ENCODE results near the gene OTOGL.
"Not testable (repeated sequence)": the region's sequence is repeated elsewhere in the genome, so short reads cannot be mapped to it uniquely, and the experiment has no call there.

Gene OTOGL

DNA sequence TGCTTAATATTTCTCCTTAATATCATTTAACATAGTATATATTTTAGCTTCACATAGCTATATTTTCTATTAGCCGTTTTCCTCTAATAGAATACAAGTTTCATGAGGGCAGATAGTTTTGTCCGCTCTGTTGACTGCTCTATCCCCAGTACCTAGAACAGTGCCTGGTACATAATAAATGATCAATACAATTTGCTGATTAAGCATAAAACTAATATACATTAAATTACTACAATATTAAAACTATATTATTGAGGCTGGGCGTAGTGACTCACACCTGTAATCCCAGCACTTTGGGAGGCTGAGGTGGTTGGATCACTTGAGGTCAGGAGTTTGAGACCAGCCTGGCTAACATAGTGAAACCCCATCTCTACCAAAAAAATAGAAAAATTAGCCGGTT, 128.6 kb downstream of the OTOGL start:
- DNase-seq: not testable (repeated sequence)

- DNase-seq: no peak
Measured at GRCh38 chr12:80230068-80230467, 130.7 kb downstream of the OTOGL start.

DNA sequence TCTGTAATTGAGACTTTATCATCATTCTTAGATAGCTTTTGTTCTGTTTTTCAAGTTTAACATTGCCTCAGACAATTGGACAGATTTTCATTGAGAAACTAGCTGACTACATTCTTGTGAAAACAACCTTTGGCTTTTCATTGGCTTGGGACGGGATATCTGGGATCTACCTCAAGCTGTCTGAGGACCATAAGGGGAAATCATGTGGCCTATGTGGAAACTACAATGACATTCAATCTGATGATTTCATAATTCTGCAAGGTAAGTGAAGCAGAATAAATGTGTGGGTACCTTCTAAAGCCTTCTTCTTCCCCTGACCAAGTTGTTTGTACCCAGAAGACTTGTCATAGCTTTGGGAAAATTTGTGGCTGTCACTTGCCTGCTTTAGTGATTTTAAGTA, 133.5 kb downstream of the OTOGL start:
- no peak for DNase-seq

- DNase-seq: no peak
Measured at GRCh38 chr12:80233926-80234325, 134.6 kb downstream of the OTOGL start.

- DNase-seq: no peak
Measured at GRCh38 chr12:80234667-80235066, 135.3 kb downstream of the OTOGL start.

GRCh38 chr12:80235944-80236343, 136.6 kb downstream of the OTOGL start:
- no peak for DNase-seq

GRCh38 chr12:80239867-80240266, 140.5 kb downstream of the OTOGL start:
- no peak for DNase-seq

DNA sequence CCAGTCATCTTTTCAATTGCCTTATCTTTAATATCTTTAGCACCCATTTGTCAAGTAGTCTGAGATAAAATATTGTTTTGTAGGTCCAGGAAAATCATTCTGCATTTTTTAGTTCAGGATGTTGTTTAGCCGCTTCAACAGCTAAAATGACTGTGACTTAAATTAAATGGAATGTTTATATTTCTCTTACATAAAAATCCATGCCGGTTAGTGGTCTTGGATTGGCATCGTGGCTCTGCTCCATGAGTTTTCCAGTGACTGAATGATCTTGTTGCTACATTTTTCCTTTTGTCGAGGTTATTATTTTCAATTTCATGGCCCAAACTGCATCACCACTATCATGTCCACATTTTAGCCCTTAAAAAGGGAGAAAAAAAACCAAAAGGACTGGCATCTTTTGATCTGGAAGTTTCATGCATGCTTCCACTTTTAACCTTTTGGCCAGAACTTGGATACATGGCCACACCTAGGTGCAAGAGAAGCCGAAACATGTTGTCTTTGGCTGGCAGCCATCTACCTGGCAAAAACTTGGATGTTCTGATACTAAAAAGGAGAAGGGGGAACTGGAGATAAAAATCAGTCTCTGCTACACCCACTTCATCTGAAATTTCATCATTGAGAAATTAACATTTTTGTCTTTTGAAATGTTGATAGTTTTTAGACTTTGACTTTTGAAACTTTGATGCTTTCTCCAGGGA, 142.4 kb downstream of the OTOGL start:
- no peak for DNase-seq

- DNase-seq: no peak
Measured at GRCh38 chr12:80242321-80242720, 143.0 kb downstream of the OTOGL start.

DNA sequence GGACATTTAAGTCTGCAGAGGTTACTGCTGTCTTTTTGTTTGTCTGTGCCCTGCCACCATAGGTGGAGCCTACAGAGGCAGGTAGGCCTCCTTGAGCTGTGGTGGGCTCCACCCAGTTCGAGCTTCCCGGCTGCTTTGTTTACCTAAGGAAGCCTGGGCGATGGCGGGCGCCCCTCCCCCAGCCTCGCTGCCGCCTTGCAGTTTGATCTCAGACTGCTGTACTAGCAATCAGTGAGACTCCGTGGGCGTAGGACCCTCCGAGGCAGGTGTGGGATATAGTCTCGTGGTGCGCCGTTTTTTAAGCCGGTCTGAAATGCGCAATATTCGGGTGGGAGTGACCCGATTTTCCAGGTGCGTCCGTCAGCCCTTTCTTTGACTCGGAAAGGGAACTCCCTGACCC, 150.2 kb downstream of the OTOGL start:
- DNase-seq: not testable (repeated sequence)

DNA sequence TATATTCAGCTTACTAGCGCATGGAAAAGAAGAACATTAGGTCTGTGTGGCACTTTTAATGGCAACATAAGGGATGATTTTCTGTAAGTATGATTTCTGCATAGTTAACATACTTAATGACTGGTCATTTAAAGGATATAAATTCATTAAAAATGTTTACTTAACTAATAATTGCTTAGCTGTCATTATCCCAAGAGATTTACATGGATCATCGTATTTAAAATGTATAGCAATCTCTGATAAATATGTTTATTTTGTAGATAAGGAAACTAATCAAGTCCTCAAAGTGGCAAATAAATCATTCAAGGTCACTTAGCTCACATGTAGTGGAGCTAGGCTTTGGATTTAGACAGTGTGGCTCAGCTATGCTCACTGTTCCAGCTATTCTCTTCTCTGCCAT, 158.6 kb downstream of the OTOGL start:
- no peak for DNase-seq

GRCh38 chr12:80260269-80260668, 160.9 kb downstream of the OTOGL start:
- DNase-seq: no peak

DNA sequence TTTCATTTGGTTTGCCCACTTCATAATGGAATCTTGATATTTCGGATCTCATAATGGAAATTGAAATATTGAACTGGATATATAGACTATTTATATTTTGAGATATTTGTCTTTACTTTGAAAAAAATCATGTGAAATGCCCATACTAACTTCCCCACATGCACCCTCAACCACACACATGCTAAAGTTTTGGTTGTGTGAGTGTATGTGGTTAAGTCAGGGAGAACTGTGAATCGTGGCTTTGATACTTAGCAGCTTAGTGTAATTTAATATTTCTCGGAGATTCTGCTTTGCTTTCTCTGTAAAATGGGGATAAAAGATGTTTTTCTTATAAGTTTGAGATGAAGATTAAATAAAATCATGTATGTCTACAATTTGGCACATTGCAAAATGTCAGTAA, 162.1 kb downstream of the OTOGL start:
- no peak for DNase-seq

- DNase-seq: no peak
Measured at GRCh38 chr12:80262346-80262745, 163.0 kb downstream of the OTOGL start.

- no peak for DNase-seq
Measured at GRCh38 chr12:80262771-80263170, 163.4 kb downstream of the OTOGL start.

DNA sequence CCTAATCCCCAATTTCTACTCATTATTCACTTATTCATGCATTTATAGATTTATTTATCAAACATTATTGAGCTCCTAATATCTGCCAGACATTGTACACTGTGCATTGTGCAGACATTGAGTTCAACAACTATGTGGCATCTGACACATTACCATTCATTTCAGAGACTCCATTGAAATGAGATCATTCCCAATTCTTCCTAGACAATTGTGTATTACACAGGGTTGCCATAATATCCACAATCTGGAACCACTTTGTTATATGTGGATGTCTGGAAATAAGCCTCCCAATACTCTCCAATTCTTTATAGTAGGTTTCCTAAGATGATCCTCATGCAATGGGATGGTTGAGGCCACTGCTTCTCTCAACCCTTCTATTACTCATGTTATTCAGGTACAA, 165.0 kb downstream of the OTOGL start:
- no peak for DNase-seq

- DNase-seq: no peak
Measured at GRCh38 chr12:80264891-80265290, 165.6 kb downstream of the OTOGL start.

- no peak for DNase-seq
Measured at GRCh38 chr12:80268924-80269749, 169.8 kb downstream of the OTOGL start.

DNA sequence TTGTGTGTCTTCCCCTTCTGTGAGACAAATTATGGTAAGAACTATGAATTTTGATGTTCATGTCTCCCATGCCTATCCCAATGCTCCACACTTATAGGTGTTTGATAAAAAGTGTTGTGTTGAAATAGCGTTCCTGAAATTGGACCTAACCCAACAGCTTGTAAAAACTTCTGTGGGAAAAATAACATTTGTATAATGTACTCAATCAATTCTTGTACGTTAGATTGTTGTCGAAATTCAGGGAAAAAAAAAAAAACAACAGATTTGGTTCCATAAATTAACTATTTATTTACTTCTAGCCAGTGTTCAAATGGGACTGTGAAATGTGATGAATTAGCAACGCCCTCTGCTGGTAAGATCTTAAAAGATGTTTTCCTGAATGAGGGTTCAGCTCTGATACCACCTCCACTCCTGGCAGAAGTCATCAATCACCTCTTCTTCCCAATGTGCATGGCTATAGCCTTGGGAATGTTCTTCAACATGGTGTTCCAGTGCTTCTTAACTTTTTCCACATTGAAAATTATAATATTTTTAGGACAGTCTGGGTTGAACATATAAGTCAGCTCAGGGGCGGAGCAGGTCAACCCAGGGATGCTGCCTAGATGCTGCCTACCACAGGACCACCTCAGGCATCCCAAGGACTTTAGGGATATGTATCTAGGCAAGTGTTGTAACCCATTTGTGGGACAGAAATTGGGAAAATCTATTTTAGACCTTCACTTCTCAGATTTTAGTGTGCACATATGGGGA, 170.6 kb downstream of the OTOGL start:
- no peak for DNase-seq

DNA sequence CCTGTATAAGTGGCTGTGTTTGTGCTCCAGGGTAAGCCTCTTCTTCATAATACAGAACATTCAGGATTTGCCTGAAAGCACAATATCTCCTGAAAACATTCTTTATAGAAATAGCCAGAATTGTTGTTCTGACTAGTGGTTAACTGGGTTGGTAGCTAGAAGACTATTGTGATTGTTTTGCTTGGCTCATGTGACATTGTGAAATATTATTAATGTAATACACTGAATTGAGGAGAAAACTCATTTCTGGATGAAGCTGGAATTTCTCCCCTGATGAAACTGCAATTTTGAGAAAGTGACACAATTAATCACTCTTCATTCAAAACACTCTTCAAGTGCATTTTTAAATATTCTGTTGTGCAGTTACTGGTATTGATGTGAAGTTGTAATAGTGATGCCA, 172.4 kb downstream of the OTOGL start:
- DNase-seq: no peak

GRCh38 chr12:80272387-80272915, 173.1 kb downstream of the OTOGL start:
- DNase-seq: no peak

DNA sequence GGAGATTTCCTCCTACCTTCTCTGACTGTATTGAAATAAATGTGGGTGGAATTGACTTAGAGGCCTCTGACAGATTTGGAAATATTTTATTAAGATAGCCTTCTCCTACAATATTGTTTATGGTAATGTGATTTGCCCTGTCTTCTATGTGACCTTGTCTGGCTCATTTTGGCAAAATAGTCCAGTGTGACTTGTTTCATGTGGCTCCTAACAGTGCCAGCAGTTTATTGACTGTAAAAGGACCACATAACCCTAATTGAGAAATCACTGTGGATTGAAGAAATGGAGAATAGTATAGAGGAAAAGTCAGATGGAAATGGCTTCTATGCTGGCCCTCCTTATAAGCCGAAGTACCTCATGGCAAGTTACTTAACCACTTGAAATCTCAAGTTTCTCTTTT, 173.8 kb downstream of the OTOGL start:
- no peak for DNase-seq

GRCh38 chr12:80277732-80278131, 178.4 kb downstream of the OTOGL start:
- no peak for DNase-seq

DNA sequence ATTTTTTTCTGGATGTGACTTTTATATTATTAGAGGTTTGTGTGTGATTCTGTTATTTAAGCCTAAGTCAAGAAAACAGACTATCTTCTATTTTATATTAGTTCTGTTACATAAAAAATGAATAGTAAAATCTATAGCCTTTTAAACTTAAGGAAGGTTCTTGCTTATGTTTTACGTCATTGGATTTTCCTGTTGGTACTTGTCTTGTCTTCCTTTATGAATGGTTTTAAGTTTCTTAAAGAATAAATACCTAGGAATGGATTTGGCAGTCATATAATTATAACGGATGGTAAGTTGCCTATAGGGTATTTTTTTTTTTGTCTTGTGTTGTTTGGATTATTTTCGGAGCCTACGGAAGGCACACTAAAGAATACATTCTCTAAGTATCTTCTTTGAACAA, 182.9 kb downstream of the OTOGL start:
- DNase-seq: no peak
